ENCODE data around the gene RBM7.

Gene RBM7

DNA sequence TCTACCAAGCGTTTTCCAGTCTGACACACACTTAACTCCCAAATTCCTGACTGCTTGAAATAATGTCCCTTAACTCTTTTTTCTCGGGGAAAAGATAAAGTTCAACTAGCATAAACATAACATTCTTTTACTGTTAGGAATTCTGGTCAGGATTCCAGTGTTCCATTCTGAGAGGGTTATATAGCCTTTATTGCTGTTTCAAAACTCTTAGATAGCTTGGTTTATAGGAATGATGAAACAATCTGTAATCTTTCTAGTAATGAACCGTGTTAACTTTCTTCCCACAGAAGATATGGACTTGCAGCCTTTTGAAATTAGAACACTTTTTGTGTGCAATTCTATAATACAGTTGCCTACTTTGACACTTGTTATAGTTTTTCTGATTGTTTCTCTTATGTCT, 47.4 kb downstream of the RBM7 start:
- no peak for DNase-seq (ENCODE audit: low read depth, low spot score)

DNA sequence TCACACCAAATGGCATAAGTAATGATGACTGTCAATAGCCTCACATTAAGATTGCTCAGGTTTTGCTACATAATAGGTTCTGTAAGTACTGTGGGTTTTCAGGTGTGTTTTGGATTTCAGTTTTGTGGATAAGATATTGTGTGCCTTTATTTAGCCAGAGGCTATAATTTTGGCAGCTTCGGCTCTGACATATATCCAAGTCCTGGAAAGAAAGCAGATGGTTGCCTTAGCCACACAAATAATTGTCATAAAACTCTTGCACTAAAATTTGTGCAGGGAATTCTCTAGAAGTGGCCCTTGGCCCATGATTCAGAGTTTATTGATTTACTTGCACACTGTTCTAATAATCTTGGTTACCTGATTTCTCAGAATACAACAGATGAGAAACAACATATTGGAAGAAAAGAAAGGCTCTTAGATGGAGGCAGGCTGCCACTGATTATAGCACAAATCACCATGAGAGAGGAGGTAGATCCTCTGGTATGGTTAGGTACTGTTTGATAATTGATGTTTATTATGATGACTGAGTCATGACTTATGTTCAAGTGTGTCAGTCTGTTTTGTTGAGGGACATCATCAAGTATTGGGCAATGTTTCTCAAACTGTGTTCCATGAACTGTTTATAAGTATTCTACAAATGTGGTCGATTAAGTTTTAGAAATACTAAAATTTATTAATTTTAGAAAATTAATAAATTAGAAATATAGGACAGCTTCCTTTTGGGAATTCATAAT, 48.5 kb downstream of the RBM7 start:
- no peak for DNase-seq (ENCODE audit: low read depth, low spot score)

- DNase-seq (ENCODE audit: low read depth, low spot score): no peak
Observed at GRCh38 chr11:114449845-114450244, 49.4 kb downstream of the RBM7 start.

DNA sequence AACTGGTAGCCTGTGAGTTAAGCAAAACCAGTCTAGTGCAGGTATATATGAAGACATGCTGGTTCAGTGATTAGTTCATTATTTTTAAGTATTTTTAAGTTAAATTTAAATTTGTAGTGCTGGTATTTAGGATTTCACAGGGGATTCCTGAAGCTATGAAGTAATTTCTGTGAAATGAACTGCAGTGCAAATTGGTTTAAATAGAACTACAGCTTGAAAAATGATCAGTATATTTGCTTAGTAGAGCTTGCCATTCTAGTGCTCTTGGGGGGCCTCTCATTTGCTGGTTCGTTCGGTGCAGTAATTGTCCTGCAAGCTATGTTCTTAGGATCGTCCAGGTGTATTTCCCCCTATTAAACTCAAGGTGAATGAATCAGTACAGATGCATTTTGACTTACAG, 51.9 kb downstream of the RBM7 start:
- no peak for DNase-seq (ENCODE audit: low read depth, low spot score)

All from ELF-1 (cell line).